Activated CD8-positive, alpha-beta memory T cell treated with anti-CD3 and anti-CD28 coated beads, Interleukin-2, amount 50 U/mL, for 24 hours (primary cell): ENCODE data around the gene PLD5.
"Not testable (repeated sequence)": the region's sequence is repeated elsewhere in the genome, so short reads cannot be mapped to it uniquely, and the experiment has no call there.

Experiments used
- DNase-seq: peaks from one replicate; pipeline ENCODE4 v3.0.0-alpha.2; 2020; ENCODE audit errors: extremely low read depth

PLD5 gene

GRCh38 chr1:242426271-242426905 lies 98.1 kb downstream of the PLD5 start:
- no peak for DNase-seq

- no peak for DNase-seq
Measured at GRCh38 chr1:242425232-242425631, 99.3 kb downstream of the PLD5 start.

- DNase-seq: no peak
Measured at GRCh38 chr1:242416657-242417056, 107.8 kb downstream of the PLD5 start.

GRCh38 chr1:242412921-242413320 lies 111.6 kb downstream of the PLD5 start:
- no peak for DNase-seq

DNA sequence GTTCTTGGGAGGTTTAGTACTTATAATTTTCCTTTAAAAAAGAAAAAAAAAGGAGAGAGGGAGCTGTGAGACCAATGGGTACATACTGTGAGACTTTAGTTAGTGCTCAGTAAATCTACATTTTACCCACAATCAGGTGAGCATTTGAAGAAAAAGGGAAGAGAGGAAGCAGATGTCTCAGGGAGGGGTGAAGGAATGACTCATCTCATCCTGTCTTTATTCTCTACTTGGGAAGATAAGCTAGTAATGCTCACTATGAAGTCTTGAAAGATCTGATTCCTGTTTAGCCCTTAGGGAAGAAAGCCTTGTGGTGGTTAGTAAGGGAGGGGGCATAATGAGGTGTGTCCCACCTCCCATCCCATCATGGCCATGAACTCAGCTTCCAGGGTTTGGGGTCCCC lies 112.6 kb downstream of the PLD5 start:
- no peak for DNase-seq

DNA sequence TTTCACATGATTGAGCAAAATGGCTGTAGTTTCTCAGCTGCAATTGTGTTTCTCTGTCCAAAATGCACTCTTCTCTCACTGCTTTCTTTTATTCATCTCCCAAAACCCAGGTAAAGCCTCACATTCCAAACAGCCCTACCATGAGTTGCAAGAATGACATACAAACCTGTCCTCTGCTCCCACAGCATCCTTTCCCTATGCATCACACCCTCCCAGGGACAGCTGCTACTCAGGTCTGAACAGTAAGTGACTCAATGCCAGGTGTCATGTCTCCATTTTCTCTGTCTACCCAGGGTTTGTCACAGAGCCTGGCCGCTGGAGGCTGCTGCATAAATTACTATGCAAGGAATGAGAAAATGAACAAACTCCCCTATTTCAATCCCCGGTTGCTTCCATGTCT lies 118.5 kb downstream of the PLD5 start:
- no peak for DNase-seq

- DNase-seq: no peak
Measured at GRCh38 chr1:242404296-242404695, 120.2 kb downstream of the PLD5 start.

DNA sequence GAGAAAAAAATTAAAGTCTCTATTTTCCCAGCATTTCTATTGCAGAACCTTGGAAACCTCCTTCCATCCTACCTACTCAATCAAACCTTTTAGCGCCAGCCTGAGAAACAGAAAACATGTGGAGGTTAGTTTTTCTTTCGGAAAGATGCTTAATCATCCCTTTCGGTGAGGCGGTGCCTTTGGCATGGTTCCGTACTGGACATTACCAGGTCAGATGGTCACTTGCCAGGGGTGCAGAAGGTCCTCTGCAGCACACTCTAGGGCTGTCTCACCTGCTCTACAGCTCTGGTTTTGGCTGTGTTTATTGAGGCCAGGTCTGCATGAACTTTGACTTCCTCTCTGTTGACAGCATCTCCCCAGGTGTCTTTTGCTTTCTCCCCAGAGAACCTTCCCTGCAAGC lies 121.5 kb downstream of the PLD5 start:
- DNase-seq: no peak

GRCh38 chr1:242401937-242402336 lies 122.6 kb downstream of the PLD5 start:
- DNase-seq: no peak

DNA sequence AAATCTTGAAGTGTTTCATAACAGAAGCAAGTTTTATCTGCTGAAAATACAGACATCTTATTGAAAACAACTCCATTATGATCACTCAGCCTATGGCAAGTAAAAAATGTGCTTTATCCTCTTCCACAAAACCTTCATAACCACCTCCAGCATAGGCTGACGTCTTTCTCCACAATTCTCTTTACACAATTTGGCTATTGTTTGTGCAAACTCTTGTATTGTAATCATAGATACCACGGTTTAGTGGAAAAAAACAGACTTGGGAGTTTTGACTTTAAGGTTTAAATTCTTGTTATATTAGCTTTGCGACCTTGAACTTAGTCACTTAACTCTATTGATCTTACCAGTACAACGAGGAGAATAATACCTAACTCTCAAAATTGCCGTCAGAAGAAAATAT lies 126.1 kb downstream of the PLD5 start:
- no peak for DNase-seq

DNA sequence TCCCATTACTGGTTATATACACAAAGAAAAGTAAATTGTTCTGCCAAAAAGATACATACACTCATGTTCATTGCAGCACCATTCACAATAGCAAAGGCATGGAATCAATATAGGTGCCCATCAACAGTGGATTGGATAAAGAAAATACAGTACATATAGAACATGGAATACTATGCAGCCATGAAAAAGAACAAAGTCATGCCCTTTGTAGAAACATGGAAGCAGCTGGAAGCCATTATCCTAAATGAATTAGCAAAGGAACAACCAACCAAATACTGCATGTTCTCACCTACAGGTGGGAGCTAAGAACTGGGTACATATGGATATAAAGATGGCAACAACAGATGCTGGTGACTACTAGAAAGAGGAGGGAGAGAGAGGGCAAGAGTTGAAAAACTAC lies 132.6 kb downstream of the PLD5 start:
- DNase-seq: no peak

DNA sequence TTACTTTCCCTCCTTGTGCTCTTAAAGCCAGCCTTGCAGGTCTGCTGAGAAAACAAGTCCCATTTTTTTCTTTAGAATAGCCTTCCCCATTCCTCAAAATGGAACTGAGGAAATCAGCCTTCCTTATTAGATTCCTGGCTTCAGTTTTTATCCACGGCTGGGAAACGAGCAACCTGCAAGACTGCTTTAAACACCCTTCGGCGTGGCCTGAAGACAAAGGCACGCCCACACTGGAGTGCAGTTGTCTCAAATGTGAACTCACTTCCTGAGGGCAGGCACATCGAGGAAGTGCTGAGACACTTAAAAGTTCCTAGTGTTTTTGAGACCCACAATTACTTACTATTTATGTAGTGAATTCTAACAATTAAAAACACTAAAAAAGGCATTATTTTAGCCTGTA lies 148.4 kb downstream of the PLD5 start:
- DNase-seq: not testable (repeated sequence)

GRCh38 chr1:242350446-242350845 lies 174.1 kb downstream of the PLD5 start:
- not testable (repeated sequence) for DNase-seq

DNA sequence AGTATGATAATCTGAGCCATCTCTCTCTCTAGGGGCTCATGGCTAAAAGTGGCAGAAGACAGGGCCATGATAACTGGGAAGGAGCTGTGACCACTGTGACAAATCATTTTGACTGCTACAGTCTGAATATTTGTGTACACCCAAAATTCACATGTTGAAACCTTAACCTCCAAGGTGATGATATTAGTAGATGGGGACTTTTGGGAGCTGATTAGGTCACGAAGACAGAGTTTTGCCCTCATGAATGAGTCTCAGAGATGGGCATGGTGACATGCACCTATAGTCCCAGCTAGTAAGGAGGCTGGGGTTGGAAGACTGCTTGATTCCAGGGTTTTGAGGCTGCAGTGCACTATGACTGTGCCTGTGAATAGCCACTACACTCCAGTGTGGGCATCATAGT lies 174.9 kb downstream of the PLD5 start:
- DNase-seq: no peak

GRCh38 chr1:242330865-242331264 lies 193.6 kb downstream of the PLD5 start:
- not testable (repeated sequence) for DNase-seq

- not testable (repeated sequence) for DNase-seq
Measured at GRCh38 chr1:242327381-242327780, 197.1 kb downstream of the PLD5 start.

DNA sequence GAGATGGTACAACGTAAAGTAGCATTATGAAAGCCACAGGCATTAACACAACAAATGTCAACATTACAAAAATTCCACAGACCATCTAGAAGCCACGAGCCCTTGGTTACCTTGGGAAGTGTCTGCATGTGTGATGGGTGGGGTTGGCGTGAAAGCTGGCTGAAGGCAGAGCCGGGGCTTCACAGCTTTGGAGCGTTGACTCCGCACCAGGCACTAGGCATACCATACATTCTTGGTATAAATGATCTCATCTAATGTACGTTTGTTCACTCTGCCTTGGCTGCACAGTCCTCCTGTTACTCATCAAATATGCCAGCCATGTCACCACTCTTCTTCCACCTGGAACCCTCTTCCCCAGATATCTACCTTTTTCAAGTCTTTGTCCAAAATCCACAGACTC lies 202.5 kb downstream of the PLD5 start:
- not testable (repeated sequence) for DNase-seq

- DNase-seq: no peak
Measured at GRCh38 chr1:242318140-242318539, 206.4 kb downstream of the PLD5 start.

- DNase-seq: not testable (repeated sequence)
Measured at GRCh38 chr1:242314865-242315264, 209.6 kb downstream of the PLD5 start.

DNA sequence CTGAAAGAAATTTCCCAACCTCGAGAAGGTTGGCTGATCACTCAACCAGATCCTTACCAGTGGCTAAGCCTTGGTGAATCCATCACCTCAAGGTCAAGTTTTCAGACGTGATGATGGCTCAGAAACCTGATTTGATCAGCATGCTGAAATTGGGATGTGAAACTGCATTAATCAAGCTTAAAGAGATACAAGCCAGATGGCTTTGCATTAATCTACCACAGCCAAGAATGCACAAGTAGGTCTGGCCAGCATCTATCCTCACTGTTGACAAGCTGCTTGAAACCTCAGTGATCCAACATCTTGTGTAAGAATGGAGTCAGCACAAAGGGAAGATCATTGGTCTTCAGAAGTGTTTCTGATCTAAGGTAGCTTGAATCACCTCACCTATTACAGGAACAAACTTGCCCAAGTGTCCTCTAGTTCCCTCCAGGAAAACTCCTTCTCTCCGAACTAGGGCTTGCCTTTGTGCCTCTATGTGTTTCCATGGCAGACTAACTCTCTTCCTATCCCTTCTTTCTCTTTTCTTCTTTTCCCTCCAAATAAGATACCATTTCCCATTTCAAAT lies 210.3 kb downstream of the PLD5 start:
- not testable (repeated sequence) for DNase-seq

DNA sequence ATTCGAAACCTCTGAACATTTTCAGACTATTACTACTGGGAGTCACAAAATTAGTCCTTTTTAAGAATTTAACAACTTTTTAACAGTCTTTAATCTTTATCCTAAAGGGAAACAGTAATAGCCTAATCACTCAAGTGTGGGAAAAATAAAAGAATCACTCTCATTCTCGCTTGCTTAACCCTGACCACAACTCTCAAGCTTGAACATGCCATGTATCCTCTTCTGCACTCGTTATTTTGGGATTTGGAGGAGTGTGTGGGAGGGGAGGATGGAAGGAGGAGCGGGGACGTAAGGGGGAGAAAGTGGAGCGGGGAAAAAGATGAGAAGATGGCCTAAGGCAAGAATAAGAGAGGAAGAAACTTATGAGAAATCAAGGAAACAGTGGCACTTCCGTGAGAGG lies 215.8 kb downstream of the PLD5 start:
- DNase-seq: not testable (repeated sequence)

DNA sequence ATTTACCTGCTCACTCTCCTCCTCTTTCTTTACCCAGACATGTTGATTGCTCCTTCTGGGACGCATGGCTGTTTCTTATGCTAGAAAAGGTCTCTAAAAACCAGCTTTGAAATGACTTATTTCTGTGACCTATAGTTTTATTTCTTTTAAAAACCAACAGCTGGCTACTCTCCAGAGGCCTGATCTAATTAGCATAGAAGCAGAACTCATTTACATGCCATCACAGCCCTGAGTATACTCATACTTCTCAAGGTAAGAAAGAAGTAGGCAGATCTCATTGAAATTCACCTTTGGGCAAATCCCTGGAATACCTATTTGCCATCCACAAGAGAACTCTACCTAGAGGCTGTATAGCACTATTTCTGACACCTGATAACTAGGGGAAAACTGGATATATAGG lies 230.7 kb downstream of the PLD5 start:
- DNase-seq: not testable (repeated sequence)

- DNase-seq: not testable (repeated sequence)
Measured at GRCh38 chr1:242288067-242288466, 236.4 kb downstream of the PLD5 start.
